ENCODE data around the gene ANKRD27. TPM values are rescaled to one million over a fixed set of nuclear protein-coding genes. Genes with fewer than 3 reads are reported as not detected.

The ANKRD27 gene
- total RNA-seq, 1 donor from 2014 or later, result 23.9 TPM

DNA sequence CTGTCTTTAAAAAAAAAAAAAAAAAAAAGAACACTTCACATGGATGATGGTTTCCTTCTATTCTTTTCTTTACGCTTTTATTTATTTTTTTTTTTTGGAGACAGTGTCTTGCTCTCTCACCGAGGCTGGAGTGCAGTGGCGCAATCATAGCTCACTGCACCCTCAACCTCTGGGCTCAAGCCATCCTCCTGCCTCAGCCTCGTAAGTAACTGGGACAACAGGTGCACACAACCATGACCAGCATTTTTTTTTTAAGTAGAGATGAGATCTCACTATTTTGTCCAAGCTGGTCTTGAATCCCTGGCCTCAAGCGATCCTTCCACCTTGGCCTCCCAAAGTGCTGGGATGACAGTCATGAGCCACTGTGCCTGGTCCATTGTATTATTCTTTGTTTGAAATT is 24.3 kb downstream of the ANKRD27 start:
- DNase-seq (ENCODE audit: low spot score), result no peak
- no peak overlapping the region for H3K27ac Mint-ChIP-seq (ENCODE audit: unreplicated experiment)
- TF ChIP-seq CTCF (IDR thresholded peaks at IDR 0.05), result no peak
- H3K4me3 Mint-ChIP-seq (ENCODE audit: unreplicated experiment), result no peak overlapping the region
- H3K9me3 Mint-ChIP-seq (ENCODE audit: low read depth), result no peaks in the 10 kb centered on the region
- H3K36me3 Mint-ChIP-seq (ENCODE audit: low read depth), result peaks cover 8% of the 10 kb centered on the region
- H3K4me1 Mint-ChIP-seq (ENCODE audit: low read depth), result peaks cover 9% of the 10 kb centered on the region
- no peaks in the 10 kb centered on the region for H3K27me3 Mint-ChIP-seq (ENCODE audit: low read depth)

GRCh38 chr19:32649751-32650150 is 25.2 kb downstream of the ANKRD27 start:
- H3K27ac Mint-ChIP-seq (ENCODE audit: unreplicated experiment), result no peak overlapping the region
- peaks cover 9% of the 10 kb centered on the region for H3K4me1 Mint-ChIP-seq (ENCODE audit: low read depth)
- H3K4me3 Mint-ChIP-seq (ENCODE audit: unreplicated experiment), result no peak overlapping the region
- TF ChIP-seq CTCF (IDR thresholded peaks at IDR 0.05), result no peak
- peaks cover 8% of the 10 kb centered on the region for H3K36me3 Mint-ChIP-seq (ENCODE audit: low read depth)
- H3K9me3 Mint-ChIP-seq (ENCODE audit: low read depth), result no peaks in the 10 kb centered on the region
- no peaks in the 10 kb centered on the region for H3K27me3 Mint-ChIP-seq (ENCODE audit: low read depth)
- no peak for DNase-seq (ENCODE audit: low spot score)

GRCh38 chr19:32647361-32647760 is 27.6 kb downstream of the ANKRD27 start:
- H3K4me1 Mint-ChIP-seq (ENCODE audit: low read depth), result peaks cover 5% of the 10 kb centered on the region
- DNase-seq (ENCODE audit: low spot score), result no peak
- no peaks in the 10 kb centered on the region for H3K9me3 Mint-ChIP-seq (ENCODE audit: low read depth)
- TF ChIP-seq CTCF (IDR thresholded peaks at IDR 0.05), result no peak
- peaks cover 19% of the 10 kb centered on the region for H3K36me3 Mint-ChIP-seq (ENCODE audit: low read depth)
- H3K27ac Mint-ChIP-seq (ENCODE audit: unreplicated experiment), result no peak overlapping the region
- no peak overlapping the region for H3K4me3 Mint-ChIP-seq (ENCODE audit: unreplicated experiment)
- no peaks in the 10 kb centered on the region for H3K27me3 Mint-ChIP-seq (ENCODE audit: low read depth)

DNA sequence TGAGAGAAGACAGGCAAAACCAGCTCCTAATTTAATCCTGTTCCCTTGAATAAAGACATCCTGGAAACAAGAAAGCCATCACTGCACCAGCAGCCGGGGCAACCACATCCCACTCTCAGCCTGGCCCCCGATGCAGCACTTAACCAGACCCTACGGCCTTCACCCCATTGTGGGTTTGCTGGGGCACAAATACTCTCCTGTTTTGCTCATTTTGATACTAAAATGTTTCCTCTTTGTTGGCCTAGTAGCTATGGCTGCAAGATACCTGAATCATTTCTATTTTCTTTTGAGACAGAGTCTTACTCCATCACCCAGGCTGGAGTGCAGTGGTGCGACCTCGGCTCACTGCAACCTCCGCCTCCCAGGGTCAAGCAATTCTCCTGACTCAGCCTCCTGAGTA is 28.4 kb downstream of the ANKRD27 start:
- H3K27me3 Mint-ChIP-seq (ENCODE audit: low read depth), result no peaks in the 10 kb centered on the region
- H3K4me3 Mint-ChIP-seq (ENCODE audit: unreplicated experiment), result no peak overlapping the region
- no peaks in the 10 kb centered on the region for H3K9me3 Mint-ChIP-seq (ENCODE audit: low read depth)
- no peak for TF ChIP-seq CTCF (IDR thresholded peaks at IDR 0.05)
- peaks cover 24% of the 10 kb centered on the region for H3K36me3 Mint-ChIP-seq (ENCODE audit: low read depth)
- no peak for DNase-seq (ENCODE audit: low spot score)
- H3K27ac Mint-ChIP-seq (ENCODE audit: unreplicated experiment), result no peak overlapping the region
- peaks cover under 1% of the 10 kb centered on the region for H3K4me1 Mint-ChIP-seq (ENCODE audit: low read depth)

GRCh38 chr19:32642771-32643170 is 32.2 kb downstream of the ANKRD27 start:
- no peaks in the 10 kb centered on the region for H3K27me3 Mint-ChIP-seq (ENCODE audit: low read depth)
- H3K4me3 Mint-ChIP-seq (ENCODE audit: unreplicated experiment), result no peak overlapping the region
- H3K4me1 Mint-ChIP-seq (ENCODE audit: low read depth), result no peaks in the 10 kb centered on the region
- H3K27ac Mint-ChIP-seq (ENCODE audit: unreplicated experiment), result no peak overlapping the region
- H3K9me3 Mint-ChIP-seq (ENCODE audit: low read depth), result no peaks in the 10 kb centered on the region
- DNase-seq (ENCODE audit: low spot score), result no peak
- TF ChIP-seq CTCF (IDR thresholded peaks at IDR 0.05), result no peak
- peaks cover 36% of the 10 kb centered on the region for H3K36me3 Mint-ChIP-seq (ENCODE audit: low read depth)

Measured in chondrocyte (in vitro differentiated cells).